ENCODE data around the gene GCM1. TPM values are rescaled to one million over a fixed set of nuclear protein-coding genes. Genes with fewer than 3 reads are reported as not detected.
A peak's percentile ranks its signal among the peaks of the same experiment; 100 is the strongest.
"Not testable (repeated sequence)": the region's sequence is repeated elsewhere in the genome, so short reads cannot be mapped to it uniquely, and the experiment has no call there.

Gene GCM1
- total RNA-seq, 1 experiment from 2014 or later: not detected

GRCh38 chr6:53158076-53158475 is 9.4 kb upstream of the GCM1 start:
- DNase-seq (ENCODE audit: low read depth, low spot score); in situ Hi-C loops (cut with HindIII; ENCODE audit: low pct_unique_long_range_greater_than_20kb, low sequenced_read_pairs): not testable (repeated sequence)

- in situ Hi-C loops (cut with HindIII; ENCODE audit: low pct_unique_long_range_greater_than_20kb, low sequenced_read_pairs); DNase-seq (ENCODE audit: low read depth, low spot score): not testable (repeated sequence)
Measured at GRCh38 chr6:53155279-53155678, 6.6 kb upstream of the GCM1 start.

- in situ Hi-C loops (cut with HindIII; ENCODE audit: low pct_unique_long_range_greater_than_20kb, low sequenced_read_pairs): no loop called here
Measured at GRCh38 chr6:53154794-53155193, 6.2 kb upstream of the GCM1 start.

GRCh38 chr6:53154071-53154470 is 5.4 kb upstream of the GCM1 start:
- in situ Hi-C loops (cut with HindIII; ENCODE audit: low pct_unique_long_range_greater_than_20kb, low sequenced_read_pairs): no loop called here

More at GRCh38 chr6:53154794-53155193, 6.2 kb upstream of the GCM1 start:
- DNase-seq (ENCODE audit: low read depth, low spot score): no peak

GRCh38 chr6:53152576-53152975 is 3.9 kb upstream of the GCM1 start:
- no peak for DNase-seq (ENCODE audit: low read depth, low spot score)
- in situ Hi-C loops (cut with HindIII; ENCODE audit: low pct_unique_long_range_greater_than_20kb, low sequenced_read_pairs): no loop called here

More at GRCh38 chr6:53154071-53154470, 5.4 kb upstream of the GCM1 start:
- no peak for DNase-seq (ENCODE audit: low read depth, low spot score)

GRCh38 chr6:53151676-53152075 is 3.0 kb upstream of the GCM1 start:
- DNase-seq (ENCODE audit: low read depth, low spot score): peak; percentile 62
- in situ Hi-C loops (cut with HindIII; ENCODE audit: low pct_unique_long_range_greater_than_20kb, low sequenced_read_pairs): no loop called here

- DNase-seq (ENCODE audit: low read depth, low spot score): no peak
- in situ Hi-C loops (cut with HindIII; ENCODE audit: low pct_unique_long_range_greater_than_20kb, low sequenced_read_pairs): no loop called here
Measured at GRCh38 chr6:53144802-53145201, 3.8 kb downstream of the GCM1 start.

GRCh38 chr6:53143710-53144109 is 4.9 kb downstream of the GCM1 start:
- DNase-seq (ENCODE audit: low read depth, low spot score): no peak
- in situ Hi-C loops (cut with HindIII; ENCODE audit: low pct_unique_long_range_greater_than_20kb, low sequenced_read_pairs): no loop called here

- DNase-seq (ENCODE audit: low read depth, low spot score): no peak
Measured at GRCh38 chr6:53142810-53143209, 5.8 kb downstream of the GCM1 start.

GRCh38 chr6:53139841-53140413 is 8.7 kb downstream of the GCM1 start:
- in situ Hi-C loops (cut with HindIII; ENCODE audit: low pct_unique_long_range_greater_than_20kb, low sequenced_read_pairs): no loop called here
- no peak for DNase-seq (ENCODE audit: low read depth, low spot score)

More at GRCh38 chr6:53142810-53143209, 5.8 kb downstream of the GCM1 start:
- in situ Hi-C loops (cut with HindIII; ENCODE audit: low pct_unique_long_range_greater_than_20kb, low sequenced_read_pairs): no loop called here

- in situ Hi-C loops (cut with HindIII; ENCODE audit: low pct_unique_long_range_greater_than_20kb, low sequenced_read_pairs): no loop called here
Measured at GRCh38 chr6:53136000-53136609, 12.5 kb downstream of the GCM1 start.

GRCh38 chr6:53134601-53135235 is 13.9 kb downstream of the GCM1 start:
- in situ Hi-C loops (cut with HindIII; ENCODE audit: low pct_unique_long_range_greater_than_20kb, low sequenced_read_pairs): no loop called here
- peak; percentile 65 for DNase-seq (ENCODE audit: low read depth, low spot score)

More at GRCh38 chr6:53136000-53136609, 12.5 kb downstream of the GCM1 start:
- no peak for DNase-seq (ENCODE audit: low read depth, low spot score)

GRCh38 chr6:53133961-53134360 is 14.7 kb downstream of the GCM1 start:
- DNase-seq (ENCODE audit: low read depth, low spot score): no peak
- in situ Hi-C loops (cut with HindIII; ENCODE audit: low pct_unique_long_range_greater_than_20kb, low sequenced_read_pairs): no loop called here

- in situ Hi-C loops (cut with HindIII; ENCODE audit: low pct_unique_long_range_greater_than_20kb, low sequenced_read_pairs): no loop called here
- no peak for DNase-seq (ENCODE audit: low read depth, low spot score)
Measured at GRCh38 chr6:53130569-53131290, 17.9 kb downstream of the GCM1 start.

GRCh38 chr6:53128842-53129241 is 19.8 kb downstream of the GCM1 start:
- DNase-seq (ENCODE audit: low read depth, low spot score): no peak
- in situ Hi-C loops (cut with HindIII; ENCODE audit: low pct_unique_long_range_greater_than_20kb, low sequenced_read_pairs): no loop called here

- in situ Hi-C loops (cut with HindIII; ENCODE audit: low pct_unique_long_range_greater_than_20kb, low sequenced_read_pairs): no loop called here
- no peak for DNase-seq (ENCODE audit: low read depth, low spot score)
Measured at GRCh38 chr6:53125276-53125675, 23.4 kb downstream of the GCM1 start.

GRCh38 chr6:53124131-53124800 is 24.4 kb downstream of the GCM1 start:
- no peak for DNase-seq (ENCODE audit: low read depth, low spot score)
- in situ Hi-C loops (cut with HindIII; ENCODE audit: low pct_unique_long_range_greater_than_20kb, low sequenced_read_pairs): no loop called here
